KMS-11 (cell line): ENCODE data around the gene ARMC6.

ENCODE experiments used
- H2AFZ ChIP-seq: fragments of 200-600 bp; sonication (generic); 2 replicates; pipeline ENCODE4 v1.6.1; 2016; ENCODE audit warnings: antibody characterized with exemption, mixed run types, low read depth
- H3K27ac ChIP-seq: fragments of 200-600 bp; sonication (generic); 2 replicates; pipeline ENCODE4 v1.6.1; 2016; ENCODE audit warnings: mild to moderate bottlenecking, mixed run types
- H3K27me3 ChIP-seq: fragments of 200-600 bp; sonication (generic); 2 replicates; pipeline ENCODE4 v1.6.1; 2017; ENCODE audit warnings: mild to moderate bottlenecking, low read depth, mixed run types, moderate library complexity; ENCODE audit not compliant: insufficient read depth
- H3K36me3 ChIP-seq: fragments of 200-600 bp; sonication (generic); 2 replicates; pipeline ENCODE4 v1.6.1; 2017; ENCODE audit warnings: mild to moderate bottlenecking, mixed run types; ENCODE audit not compliant: insufficient read depth
- H3K4me1 ChIP-seq: fragments of 200-600 bp; sonication (generic); 2 replicates; pipeline ENCODE4 v1.6.1; 2016; ENCODE audit warnings: mild to moderate bottlenecking, low read depth, mixed run types; ENCODE audit not compliant: poor library complexity, severe bottlenecking
- H3K4me2 ChIP-seq: fragments of 200-600 bp; sonication (generic); 2 replicates; pipeline ENCODE4 v1.7.0; 2016; ENCODE audit warnings: mild to moderate bottlenecking, mixed run types
- H3K4me3 ChIP-seq: fragments of 200-600 bp; sonication (generic); IDR thresholded peaks from 2 replicates; pipeline ENCODE4 v1.6.1; 2017; ENCODE audit warnings: low read depth, low read length, mixed read lengths; ENCODE audit not compliant: insufficient read depth
- H3K79me2 ChIP-seq: fragments of 200-600 bp; sonication (generic); 2 replicates; pipeline ENCODE4 v1.6.1; 2016; ENCODE audit warnings: low read depth, mixed run types; ENCODE audit not compliant: insufficient read depth
- H3K9ac ChIP-seq: fragments of 200-600 bp; sonication (generic); 2 replicates; pipeline ENCODE4 v1.6.1; 2016; ENCODE audit warnings: mild to moderate bottlenecking, mixed run types
- H4K20me1 ChIP-seq: fragments of 200-600 bp; sonication (generic); 2 replicates; pipeline ENCODE4 v1.6.1; 2016; ENCODE audit warnings: mild to moderate bottlenecking, mixed run types; ENCODE audit not compliant: insufficient read depth
- CTCF ChIP-seq: fragments of 200-600 bp; sonication (generic); conservative IDR thresholded peaks from 2 replicates; pipeline ENCODE4 v1.6.1; 2017; ENCODE audit warnings: low read depth, mild to moderate bottlenecking, antibody characterized with exemption, low read length, moderate library complexity, mixed read lengths

ARMC6 gene

DNA sequence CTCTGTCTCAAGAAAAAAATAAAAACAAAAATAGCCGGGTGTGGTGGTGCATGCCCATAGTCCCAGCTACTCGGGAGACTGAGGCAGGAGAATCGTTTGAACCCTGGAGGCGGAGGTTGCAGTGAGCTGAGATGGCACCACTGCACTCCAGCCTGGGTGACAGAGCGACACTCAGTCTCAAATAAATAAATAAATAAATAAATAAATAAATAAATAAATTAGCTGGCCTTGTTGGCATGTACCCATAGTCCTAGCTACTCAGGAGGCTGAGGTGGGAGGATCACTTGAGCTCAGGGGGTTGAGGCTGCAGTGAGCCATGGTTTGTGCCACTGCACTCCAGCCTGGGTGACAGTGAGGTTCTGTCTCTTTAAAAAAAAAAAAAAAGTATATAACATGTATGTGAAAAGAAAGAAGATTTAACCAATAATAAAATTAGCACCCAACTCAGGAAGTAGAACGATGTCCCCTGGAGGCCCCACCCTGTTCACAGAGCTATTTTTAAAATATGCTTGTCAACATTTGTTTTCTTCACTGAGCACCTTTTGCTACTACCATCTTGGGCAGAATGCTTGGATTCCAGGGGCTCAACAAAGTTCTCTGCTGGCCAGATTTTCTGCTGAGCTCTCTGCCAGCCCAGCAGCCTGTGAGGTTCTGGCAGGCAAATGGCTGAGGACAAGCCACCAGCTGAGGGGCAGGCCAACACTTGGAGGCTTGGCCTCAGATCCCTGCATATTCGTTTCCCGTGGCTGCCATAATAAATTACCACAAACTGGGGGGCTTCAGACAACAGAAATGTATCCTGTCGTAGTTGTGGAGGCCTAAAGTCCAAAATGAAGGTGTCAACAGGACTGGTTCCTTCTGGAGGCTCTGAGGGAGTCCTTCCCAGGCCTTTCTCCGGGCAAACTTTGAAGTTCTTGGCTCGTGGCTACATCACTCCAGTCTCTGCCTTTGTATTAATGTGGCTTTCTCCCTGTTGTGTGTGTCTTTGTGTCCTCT lies 35.6 kb downstream of the ARMC6 start:
- no peak overlapping the region for H3K9ac ChIP-seq
- H3K27me3 ChIP-seq, result no peaks in the 10 kb centered on the region
- H3K27ac ChIP-seq, result no peak overlapping the region
- no peaks in the 10 kb centered on the region for H3K36me3 ChIP-seq
- no peaks in the 10 kb centered on the region for H4K20me1 ChIP-seq
- TF ChIP-seq CTCF, result no peak
- H3K4me1 ChIP-seq, result peaks cover 13% of the 10 kb centered on the region
- H3K4me2 ChIP-seq, result no peak overlapping the region
- H3K79me2 ChIP-seq, result no peaks in the 10 kb centered on the region
- no peak overlapping the region for H2AFZ ChIP-seq
- no peak overlapping the region for H3K4me3 ChIP-seq

DNA sequence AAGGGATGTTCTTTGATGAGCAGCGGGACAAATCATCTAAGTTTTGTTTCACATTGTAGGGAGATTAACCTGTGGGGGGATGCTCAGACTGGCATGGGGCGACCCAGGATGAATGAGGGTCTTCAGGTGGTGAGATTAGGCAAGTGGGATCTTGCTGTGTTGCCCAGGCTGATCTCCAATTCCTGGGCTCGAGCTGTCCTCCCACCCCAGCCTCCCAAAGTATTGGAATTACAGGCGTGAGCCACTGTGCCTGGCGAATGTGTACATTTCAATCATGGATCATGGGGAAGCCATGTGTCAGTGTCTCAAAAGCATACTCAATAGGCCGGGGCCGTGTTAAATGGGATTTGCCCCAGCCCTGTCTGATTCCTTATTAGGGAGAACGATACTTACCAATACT lies 38.5 kb downstream of the ARMC6 start:
- no peak overlapping the region for H2AFZ ChIP-seq
- H3K4me2 ChIP-seq, result no peak overlapping the region
- no peak for TF ChIP-seq CTCF
- no peaks in the 10 kb centered on the region for H4K20me1 ChIP-seq
- H3K4me3 ChIP-seq, result no peak overlapping the region
- peaks cover 7% of the 10 kb centered on the region for H3K4me1 ChIP-seq
- no peaks in the 10 kb centered on the region for H3K27me3 ChIP-seq
- H3K79me2 ChIP-seq, result no peaks in the 10 kb centered on the region
- H3K27ac ChIP-seq, result no peak overlapping the region
- H3K9ac ChIP-seq, result no peak overlapping the region
- no peaks in the 10 kb centered on the region for H3K36me3 ChIP-seq

GRCh38 chr19:19074196-19074882 lies 40.9 kb downstream of the ARMC6 start:
- Histone ChIP-seq H3K27ac (no peak overlapping the region), H3K36me3 (no peaks in the 10 kb centered on the region), H3K9ac (no peak overlapping the region), H3K79me2 (no peaks in the 10 kb centered on the region), H2AFZ (no peak overlapping the region), H3K4me3 (no peak overlapping the region), H3K4me1 (peaks cover under 1% of the 10 kb centered on the region), H3K27me3 (no peaks in the 10 kb centered on the region), H3K4me2 (no peak overlapping the region), H4K20me1 (no peaks in the 10 kb centered on the region)
- TF ChIP-seq CTCF, result no peak

DNA sequence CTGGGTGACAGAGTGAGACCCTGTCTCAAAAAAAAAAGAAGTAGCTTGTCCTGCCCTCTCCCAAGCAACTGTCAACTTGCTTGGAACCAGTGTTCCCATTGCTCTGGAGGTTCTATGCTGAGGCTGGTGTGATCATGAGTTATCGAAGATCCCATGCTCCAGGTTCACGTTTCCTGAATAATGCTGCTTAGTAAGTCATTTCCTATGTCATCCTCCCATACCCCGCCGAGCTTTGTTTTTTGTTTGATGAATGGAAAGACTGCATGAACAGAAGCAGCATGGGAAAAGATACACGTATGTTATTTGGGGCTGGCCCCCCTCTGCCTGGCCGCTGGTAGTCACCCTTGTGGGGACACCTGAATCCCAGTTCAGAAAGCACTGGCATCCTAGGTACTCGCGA lies 41.7 kb downstream of the ARMC6 start:
- no peak for TF ChIP-seq CTCF
- H3K4me3 ChIP-seq, result no peak overlapping the region

More for the DNA sequence above, 41.7 kb downstream of the ARMC6 start:
- Histone ChIP-seq H3K36me3 (no peaks in the 10 kb centered on the region), H3K9ac (no peak overlapping the region), H2AFZ (no peak overlapping the region), H3K27ac (no peak overlapping the region), H3K79me2 (no peaks in the 10 kb centered on the region), H4K20me1 (no peaks in the 10 kb centered on the region), H3K4me1 (no peaks in the 10 kb centered on the region), H3K4me2 (no peak overlapping the region), H3K27me3 (no peaks in the 10 kb centered on the region)
